Activated naive CD4-positive, alpha-beta T cell treated with anti-CD3 and anti-CD28 coated beads, Interleukin-2, amount 50 U/mL, for 16 hours (primary cell): Measurements from ENCODE around the gene SRGAP3.

Source experiments
- DNase-seq: peaks from one replicate; pipeline ENCODE4 v3.0.0-alpha.2; 2020

The SRGAP3 gene

GRCh38 chr3:9008550-9009255, 240.7 kb downstream of the SRGAP3 start:
- DNase-seq: no peak

GRCh38 chr3:9007928-9008327, 241.5 kb downstream of the SRGAP3 start:
- DNase-seq: no peak

DNA sequence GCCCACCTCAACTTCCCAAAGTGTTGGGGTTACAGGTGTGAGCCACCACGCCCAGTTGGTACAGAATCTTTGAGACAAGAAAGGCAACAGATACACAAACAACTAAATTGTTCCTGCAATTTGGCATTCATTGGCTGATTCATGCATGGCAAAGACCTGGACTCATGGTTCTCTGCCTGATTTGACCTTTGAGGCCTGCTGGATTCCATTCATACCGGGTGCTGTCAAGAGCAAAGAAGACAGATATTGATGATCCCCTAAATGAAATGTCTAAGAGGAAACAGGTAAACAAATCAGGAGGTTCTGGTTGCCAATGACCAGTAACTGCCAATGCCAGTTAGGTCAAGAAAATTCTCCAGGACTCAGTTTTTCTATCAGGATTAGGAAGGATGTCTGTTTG, 242.2 kb downstream of the SRGAP3 start:
- no peak for DNase-seq

- DNase-seq: no peak
Observed at GRCh38 chr3:9000041-9000440, 249.4 kb downstream of the SRGAP3 start.

DNA sequence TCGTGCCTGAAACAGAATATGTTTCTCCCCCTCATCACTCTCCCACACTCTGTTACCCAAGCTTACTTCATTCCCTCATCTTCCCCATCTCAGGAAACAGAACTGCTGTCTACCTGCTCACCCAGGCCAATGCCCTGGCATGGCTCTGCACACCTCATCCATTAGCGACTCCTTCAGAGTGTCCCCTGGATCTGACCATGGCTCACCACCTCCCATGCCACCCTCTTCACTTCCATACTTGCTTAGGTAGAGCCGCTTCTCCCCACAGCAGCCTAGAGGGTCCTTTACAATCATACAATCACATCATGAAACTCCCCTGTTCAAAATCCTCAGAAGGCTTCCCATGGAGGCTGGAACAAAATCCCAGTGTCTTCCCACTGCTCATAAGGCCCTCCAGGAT, 252.3 kb downstream of the SRGAP3 start:
- no peak for DNase-seq

DNA sequence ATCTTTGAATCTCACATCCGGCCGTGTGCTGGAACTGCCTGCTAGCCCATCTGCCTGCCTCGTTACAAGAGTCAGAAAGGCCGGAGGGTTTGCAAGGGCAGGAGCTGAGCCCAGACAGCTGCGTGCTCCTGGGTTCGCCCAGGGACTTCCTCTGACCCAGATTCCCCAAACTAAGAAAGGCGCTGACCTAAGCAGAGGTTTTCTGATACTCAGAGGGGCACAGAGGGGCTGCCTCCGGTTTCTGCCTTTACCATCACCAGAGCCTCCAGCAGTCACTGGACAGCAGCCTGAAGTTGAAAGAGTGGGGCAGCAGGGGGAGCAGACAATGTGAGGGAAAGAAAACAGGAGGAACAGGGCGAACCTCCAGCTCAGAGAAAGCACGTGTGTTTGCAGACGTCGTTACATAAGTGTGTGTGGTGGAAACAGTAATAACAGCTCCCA, 252.7 kb downstream of the SRGAP3 start:
- no peak for DNase-seq

GRCh38 chr3:8996216-8996615, 253.2 kb downstream of the SRGAP3 start:
- DNase-seq: no peak

DNA sequence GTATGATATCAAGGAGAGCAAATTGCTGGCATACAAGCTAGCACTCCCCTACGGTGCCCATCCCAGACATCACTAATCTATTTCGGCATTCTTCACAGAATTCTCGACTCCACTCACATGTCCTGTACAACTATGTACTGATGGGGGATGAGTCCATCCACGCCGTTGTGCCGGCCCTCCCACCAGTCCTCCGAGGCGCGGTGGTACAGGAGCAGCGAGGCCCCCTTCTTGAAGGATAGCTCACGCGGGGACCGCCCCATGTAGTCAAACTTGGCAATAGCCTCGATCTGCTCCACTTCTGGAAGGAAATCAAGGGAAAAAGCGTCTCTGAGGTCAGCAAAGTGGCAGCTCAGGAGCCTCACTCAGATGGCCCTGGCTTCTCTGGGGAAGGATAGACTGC, 255.2 kb downstream of the SRGAP3 start:
- no peak for DNase-seq

GRCh38 chr3:8993331-8993730, 256.1 kb downstream of the SRGAP3 start:
- DNase-seq: no peak

DNA sequence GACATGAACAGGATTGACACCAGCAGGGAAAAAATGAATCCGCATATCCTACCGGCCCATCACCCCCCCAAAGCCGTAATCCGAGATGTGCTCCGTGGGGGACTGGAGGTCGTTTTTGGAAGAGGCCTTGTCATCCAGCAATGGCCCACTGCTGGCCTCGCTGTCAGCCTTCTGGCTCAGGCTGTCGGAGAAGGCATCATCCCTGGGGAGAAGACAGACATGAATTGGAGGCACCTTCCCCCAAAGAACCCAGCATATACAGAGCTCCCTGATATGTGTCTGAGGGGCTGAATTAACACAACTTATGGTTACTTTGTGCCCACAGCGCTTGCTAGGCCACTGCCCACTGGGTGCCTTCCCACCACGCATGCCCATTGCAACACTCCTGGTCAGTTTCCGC, 256.6 kb downstream of the SRGAP3 start:
- DNase-seq: no peak

DNA sequence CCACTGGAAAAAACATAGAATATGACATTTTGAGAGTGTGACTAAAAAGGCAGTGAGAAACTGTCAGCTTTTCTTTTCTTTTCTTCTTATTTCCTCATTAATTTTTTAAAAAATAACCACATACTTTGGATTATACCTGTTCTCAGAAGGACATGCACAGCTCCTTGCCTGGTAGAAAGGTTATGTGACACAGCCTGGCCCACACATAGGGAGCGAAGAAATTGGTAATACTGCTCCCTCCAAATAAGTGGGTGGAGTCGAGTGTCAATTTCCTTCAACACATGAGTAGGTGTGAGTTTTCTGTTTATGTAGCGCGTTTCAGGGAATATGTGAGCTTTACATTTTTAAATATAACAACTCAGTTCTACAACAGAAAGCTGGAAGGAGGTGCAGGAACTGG, 257.2 kb downstream of the SRGAP3 start:
- no peak for DNase-seq

DNA sequence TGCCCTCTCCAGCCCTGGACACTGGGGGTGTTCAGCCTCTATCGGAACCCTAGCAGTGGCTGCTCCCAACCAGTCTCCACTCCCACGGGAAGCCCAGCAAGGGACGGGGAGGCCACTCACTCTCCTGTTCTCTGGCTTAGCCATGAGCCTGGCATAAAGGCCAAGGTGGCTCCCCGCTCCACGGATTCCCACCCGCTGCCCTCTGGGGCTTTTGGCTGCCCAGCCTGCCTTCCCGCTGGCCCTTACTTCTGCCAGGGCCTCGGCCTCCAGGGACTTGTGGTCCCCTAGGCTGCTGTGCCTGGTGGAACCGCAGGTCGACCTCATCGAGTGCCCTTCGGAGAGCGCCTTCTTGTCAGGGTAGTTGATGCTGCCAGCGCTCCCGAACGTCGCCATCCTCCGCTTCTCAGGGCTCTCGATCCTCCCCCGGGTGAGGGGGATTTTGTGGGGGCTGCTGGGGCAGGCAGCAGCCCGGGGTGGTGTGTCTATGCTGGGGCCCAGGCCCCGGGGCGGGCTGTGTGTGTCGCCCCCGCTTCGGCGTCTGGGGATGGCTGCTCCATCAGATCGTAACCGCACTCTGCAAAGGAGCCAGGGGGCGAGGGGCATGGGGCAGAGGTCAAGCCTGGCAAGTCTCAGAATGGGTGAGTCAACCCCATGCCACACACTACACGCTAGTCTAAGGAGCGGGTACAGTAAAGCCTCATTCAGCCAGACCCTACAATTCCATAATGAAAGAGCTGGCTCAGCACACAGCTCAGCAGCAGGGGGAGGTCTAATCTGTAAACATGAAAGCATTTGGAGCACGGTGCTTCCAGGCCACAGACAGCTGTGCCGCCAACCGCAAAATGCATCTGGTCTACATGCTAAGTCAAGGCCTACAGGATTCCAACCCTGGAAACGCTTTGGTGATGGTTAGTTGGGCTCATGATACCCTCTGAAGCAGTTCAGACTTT, 258.9 kb downstream of the SRGAP3 start:
- DNase-seq: no peak

- no peak for DNase-seq
Observed at GRCh38 chr3:8988791-8989558, 260.5 kb downstream of the SRGAP3 start.

- DNase-seq: no peak
Observed at GRCh38 chr3:8988384-8988655, 261.1 kb downstream of the SRGAP3 start.

- peak; percentile 57 for DNase-seq
Observed at GRCh38 chr3:8987645-8988383, 261.6 kb downstream of the SRGAP3 start.

DNA sequence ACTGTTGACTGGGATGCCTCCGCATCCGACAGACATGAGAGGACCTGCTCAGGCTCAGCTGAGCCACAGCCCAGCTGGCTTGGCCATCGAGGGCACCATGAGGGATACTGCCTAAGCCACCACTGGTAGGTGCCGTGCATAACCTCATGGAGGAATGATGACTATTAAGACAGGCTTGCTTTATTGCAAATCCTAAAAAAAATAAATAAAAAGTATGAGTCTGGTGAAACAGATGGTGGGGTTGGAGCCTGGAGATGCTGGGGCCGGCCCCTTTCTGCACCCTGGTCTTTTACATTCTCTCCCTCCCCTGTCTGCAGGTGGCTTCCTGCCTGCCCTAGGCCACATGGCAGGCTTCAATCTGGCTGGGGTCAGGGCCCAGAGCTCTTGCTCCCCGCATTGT, 262.2 kb downstream of the SRGAP3 start:
- no peak for DNase-seq

GRCh38 chr3:8986741-8987140, 262.7 kb downstream of the SRGAP3 start:
- DNase-seq: no peak

DNA sequence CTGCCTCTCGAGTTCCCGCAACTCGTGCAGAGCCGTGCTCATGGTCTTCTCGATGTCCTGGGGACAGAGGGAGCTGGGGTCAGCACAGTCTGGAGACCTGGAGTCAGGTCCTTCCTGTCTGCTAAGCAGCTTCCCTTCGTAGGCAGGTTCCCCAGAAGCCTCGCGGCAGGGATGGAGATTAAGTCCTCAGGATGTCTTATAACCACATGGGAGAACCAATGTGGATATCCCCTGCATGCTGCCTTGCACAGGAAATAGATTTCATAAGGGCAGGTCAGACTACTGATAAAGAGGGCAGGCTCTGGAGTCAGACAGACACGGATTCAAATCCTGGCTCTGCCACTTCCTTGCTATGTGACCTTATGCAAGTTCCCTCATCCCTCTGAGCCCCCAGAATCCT, 263.6 kb downstream of the SRGAP3 start:
- no peak for DNase-seq

GRCh38 chr3:8985411-8985831, 264.0 kb downstream of the SRGAP3 start:
- no peak for DNase-seq

GRCh38 chr3:8984526-8984925, 264.9 kb downstream of the SRGAP3 start:
- no peak for DNase-seq

DNA sequence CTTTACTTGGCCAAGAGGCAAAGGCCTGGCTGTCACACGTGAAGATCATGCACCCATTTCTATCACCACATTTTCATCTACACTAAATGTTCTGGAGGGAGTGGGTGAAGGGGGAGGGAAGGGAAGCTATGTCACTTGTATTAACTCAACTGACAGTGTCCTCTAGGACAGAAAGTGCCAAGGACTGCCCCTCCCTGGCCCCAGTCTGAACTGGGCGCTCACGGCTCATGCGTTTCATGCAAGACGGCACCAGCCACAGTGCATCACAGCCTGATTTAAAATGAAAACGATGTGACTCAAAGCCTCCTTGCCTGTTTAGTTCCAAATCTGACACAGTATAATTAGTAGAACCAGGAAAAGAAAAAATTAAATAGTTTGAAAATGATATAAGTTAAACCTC, 265.4 kb downstream of the SRGAP3 start:
- no peak for DNase-seq

GRCh38 chr3:8983591-8983990, 265.9 kb downstream of the SRGAP3 start:
- DNase-seq: no peak

GRCh38 chr3:8983026-8983425, 266.4 kb downstream of the SRGAP3 start:
- DNase-seq: no peak
